H54 (cell line): Measurements from ENCODE around the gene EEF1G.
"Not testable (repeated sequence)": the region's sequence is repeated elsewhere in the genome, so short reads cannot be mapped to it uniquely, and the experiment has no call there.

Experiments used
- DNase-seq: peaks from one replicate; pipeline ENCODE4 v3.0.0; 2011; ENCODE audit warnings: low spot score, mixed read lengths; ENCODE audit not compliant: insufficient read length
- FAIRE-seq: peaks from 3 replicates; lab custom pipeline; 2011; peaks lifted over from hg19 to GRCh38; lab: Jason Lieb, UNC
- POLR2A ChIP-seq: IDR thresholded peaks from 2 replicates; pipeline ENCODE4 v1.6.1; 2011; ENCODE audit warnings: low read depth, mild to moderate bottlenecking, low read length

Gene EEF1G

DNA sequence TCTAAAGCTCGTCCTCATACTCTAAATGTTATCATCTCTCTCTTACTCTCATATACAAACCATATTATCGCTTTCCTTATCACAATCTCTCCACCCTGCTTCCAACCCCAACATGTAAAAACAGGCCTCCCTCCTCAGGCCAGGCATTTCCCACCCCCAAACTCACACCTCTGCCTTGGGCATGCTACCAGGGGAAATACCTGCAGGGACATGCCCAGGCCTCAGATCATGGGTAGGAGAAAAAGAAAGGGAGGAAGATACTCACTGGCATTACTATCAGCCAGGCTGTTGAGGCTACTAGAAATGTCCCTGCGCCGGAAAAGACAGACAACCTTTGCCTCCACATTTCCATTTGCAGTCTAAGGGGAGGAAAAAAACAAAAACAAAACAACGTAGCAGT lies 26.2 kb upstream of the EEF1G start:
- no peak for TF ChIP-seq POLR2A
- FAIRE-seq, result no peak

DNA sequence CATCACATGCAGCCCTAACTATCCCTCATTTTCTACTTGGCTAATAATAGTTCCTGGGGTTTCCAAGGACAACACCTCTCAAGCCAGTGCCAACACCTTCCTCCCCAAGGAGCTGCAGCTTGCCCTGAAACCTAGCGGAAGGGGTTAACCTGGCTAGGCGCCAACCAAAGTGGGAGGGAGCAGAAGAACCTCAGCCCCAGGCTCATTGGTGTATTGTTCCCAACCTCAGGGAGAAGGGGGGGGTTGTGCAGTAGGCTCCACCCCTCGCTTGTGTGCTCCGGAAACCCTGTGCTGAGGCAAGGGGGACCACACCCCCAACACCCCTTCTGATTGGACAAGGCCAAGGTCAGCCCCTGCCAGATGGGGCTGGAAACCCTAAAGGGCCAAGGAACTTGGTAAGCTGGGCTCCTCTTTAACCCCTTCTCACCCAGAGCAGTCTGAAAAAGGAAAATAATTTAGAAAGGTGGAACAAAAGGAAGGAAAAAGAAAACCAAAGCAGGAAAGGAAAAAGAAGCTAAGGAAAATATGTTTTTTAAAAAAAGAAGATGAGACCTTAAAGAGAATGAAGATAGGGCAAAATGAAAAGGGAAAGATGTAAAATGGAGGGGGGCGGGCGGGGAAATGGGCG lies 25.5 kb upstream of the EEF1G start:
- DNase-seq (peak; percentile 96), FAIRE-seq (peak; percentile 53)
- TF ChIP-seq POLR2A, result no peak

More for the DNA sequence above, 26.2 kb upstream of the EEF1G start:
- no peak for DNase-seq

DNA sequence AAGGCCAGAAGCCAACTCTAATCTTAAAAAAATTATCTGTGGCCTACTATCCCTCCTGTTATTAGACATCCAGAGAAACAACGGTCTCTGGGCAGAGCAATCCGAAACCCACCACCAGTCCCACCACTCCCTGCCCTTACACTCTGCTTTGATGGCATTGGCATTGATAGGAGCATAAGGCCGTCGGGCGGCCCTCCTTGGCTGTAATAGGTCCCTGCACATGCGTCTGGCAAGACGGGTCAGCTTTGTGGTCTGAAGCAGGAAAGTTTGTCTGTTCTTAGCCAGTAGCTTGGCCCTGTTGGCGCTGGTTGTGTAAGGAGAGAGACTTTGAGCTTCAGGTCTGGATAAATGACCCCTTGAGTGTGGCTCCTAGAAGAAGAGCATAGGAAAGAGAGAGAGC lies 21.4 kb upstream of the EEF1G start:
- FAIRE-seq, result no peak
- no peak for TF ChIP-seq POLR2A
- DNase-seq, result no peak

DNA sequence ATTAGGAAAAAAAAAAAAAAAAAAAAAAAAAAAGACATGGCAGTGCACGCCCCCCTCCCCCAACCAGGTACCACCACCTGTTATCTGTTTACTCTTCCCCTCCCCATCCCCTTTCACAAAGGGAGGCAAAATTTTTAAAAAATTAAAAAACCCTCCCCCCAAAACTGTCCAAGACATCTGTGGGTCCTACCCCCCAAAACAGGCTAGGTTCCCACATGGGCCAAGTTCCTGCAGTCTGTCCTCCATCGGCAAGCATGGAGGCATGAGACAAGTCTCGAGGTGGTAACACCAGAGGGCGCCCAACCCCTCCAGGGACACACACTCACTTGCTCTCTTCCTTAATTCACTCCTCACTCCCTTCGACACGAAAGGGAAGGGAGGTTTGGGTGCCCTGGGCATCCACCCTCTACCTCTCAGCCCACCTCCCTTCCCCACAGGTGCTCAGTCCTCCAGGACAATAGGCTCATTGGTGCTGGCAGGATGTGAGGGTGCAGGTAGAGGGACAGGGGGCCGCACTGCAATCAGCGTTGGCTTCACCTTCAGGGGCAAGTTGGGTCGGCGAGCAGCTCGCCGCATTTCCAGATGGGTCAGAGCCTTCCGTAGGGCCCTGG lies 19.8 kb upstream of the EEF1G start:
- DNase-seq (peak; percentile 61), FAIRE-seq (no peak)
- TF ChIP-seq POLR2A, result no peak

DNA sequence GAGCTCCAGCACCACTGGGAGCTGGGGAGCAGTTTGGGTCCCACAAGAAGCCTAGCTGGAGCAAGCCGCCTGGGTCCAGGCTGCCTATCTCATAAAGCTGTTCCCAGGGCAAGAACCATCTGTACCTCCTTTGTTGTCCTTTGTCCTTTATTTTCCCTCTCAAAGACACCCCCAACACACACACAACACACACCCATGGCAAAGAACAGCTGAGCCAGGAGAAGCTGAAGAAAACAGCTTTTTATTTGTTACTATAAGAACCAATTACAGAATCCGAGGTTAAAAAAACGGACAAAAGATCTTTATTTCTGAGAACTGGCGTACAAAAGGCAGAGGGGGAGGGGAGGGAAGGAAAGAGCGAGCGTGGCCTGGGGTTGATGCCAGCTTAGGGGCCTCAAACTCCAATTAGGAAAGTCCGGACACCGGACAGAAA lies 19.3 kb upstream of the EEF1G start:
- no peak for FAIRE-seq
- no peak for TF ChIP-seq POLR2A
- DNase-seq, result no peak

DNA sequence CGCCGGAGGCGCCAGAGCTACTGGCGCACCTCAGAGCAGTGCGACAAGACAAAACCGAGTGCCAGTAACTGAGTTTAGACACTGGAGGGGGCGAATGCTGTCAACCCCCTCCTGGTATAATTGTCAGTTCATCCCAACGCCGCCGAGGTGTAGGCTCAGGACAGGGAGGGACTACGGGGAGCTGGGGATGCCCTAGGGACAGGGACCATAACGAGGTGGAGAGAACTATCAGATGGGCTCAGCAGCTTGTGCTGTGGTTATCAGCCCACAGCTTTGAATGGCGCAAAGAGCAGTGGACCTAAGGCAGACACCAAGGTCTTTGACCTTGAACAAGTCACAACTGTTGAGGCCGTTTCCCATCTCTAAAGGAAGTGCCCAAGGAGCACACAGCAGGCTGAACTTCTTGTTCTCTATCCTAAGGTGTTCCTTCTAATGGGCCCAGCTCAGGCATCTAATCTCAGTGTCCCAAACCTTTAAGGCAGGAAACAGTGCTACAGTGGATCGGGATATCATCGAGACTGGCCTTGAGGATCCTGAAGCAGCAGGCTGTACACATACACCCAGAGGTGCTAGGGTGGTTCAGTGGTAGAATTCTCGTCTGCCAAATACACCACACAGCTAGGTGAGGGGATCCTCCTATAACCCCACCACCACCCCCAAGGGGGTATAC lies 18.6 kb upstream of the EEF1G start:
- no peak for TF ChIP-seq POLR2A
- DNase-seq, result no peak
- no peak for FAIRE-seq

DNA sequence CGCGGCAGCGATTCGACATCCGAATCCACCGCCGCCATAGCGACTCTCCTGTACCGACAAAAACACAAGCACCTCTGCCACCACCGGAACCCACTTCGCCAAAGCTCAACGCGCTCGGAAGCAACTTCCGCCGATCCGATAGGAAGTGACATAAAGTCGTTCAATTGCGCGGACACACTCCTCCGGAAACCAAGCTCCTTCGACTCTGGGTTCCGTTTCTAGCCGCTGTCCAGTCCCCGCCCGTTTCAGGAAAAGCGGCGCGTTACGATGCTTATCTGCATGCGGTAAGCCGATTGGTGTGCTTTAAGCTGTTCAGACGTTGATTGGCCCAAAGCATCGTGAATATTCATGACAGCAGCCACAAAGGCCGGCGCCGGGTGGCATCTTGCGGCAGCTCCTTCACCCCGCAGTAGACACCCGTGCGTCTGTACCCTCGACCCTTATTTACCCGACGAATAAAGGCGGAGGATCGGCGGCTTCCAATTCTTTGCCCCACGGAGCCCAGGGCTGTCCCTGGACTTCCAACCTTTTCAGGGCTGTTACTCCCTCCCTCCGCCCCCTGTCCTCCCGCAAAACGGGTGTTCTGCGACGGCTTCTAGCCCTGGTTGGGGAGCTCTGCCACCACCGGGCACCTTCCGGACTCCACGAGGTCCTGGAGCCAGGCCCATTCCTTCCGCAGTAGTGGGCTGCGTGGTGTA lies 17.9 kb upstream of the EEF1G start, which contains the start of gene TUT1:
Gene TUT1 (minus strand): TSS at position 76 of the 698 bp plus-strand sequence. CDS start 38 bp downstream, at position 38.
- peak; percentile 90 for TF ChIP-seq POLR2A
- peak; percentile 81 for FAIRE-seq
- peak; percentile 82 for DNase-seq

DNA sequence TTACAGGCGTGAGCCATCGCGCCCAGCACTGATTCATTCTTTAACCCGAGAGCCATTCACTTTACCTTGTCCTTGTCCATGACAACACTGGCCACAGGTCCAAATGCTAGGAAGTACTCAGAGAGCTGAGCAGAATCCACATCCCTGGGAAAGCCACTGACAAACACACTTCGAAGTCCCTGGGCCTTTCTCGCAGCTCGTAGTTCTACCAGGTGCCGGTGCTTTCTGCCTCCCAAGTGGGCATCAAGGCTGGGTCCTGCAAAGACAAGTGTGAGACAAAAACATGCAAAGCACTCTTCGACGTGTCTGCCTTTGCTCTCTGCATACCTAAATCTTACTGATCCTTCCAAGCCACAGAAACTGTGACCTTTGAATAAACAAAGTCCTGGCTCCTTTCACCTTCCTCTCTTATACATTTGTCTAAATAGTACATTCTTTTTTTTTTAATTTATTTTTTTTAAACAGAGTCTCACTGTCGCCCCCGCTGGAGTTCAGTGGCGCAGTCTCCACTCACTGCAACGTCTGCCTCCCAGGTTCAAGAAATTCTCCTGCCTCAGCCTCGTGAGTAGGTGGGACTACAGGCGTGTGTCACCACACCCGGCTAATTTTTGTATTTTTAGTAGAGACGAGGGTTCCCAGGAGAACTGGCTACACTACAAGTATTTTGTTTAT lies 15.4 kb upstream of the EEF1G start:
- no peak for TF ChIP-seq POLR2A
- DNase-seq, result no peak
- FAIRE-seq, result no peak

DNA sequence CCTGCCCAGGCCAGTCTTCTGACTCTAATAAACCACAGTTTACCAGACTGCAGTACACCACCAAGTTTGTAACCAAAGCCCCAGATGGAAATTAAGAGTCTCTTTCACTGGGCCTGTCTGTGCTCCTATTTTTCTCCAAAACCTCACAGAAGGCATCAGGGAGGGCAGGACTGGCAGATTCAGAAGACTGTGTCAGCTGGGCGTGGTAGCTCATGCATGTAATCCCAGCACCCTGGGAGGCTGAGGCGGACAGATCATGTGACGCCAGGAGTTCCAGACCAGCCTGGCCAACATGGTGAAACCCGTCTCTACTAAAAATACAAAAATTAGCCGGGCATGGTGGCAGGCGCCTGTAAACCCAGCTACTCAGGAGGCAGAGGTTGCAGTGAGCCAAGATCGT lies 11.7 kb upstream of the EEF1G start:
- DNase-seq, FAIRE-seq: not testable (repeated sequence)

DNA sequence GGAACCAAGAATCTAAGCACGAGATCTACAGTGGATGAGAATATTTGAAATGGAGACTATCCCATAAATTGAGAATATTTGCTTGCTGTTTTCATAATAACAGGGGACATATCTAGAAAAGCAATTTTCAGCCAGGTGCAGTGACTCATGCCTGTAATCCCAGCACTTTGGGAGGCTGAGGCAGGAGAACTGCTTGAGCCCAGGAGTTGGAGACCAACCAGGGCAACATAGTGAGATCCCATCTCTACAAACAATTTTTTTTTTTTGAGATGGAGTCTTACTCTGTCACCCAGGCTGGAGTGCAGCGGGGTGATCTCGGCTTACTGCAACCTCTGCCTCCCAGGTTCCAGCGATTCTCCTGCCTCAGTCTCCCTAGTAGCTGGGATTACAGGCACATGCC lies 8.0 kb upstream of the EEF1G start:
- not testable (repeated sequence) for FAIRE-seq, DNase-seq

DNA sequence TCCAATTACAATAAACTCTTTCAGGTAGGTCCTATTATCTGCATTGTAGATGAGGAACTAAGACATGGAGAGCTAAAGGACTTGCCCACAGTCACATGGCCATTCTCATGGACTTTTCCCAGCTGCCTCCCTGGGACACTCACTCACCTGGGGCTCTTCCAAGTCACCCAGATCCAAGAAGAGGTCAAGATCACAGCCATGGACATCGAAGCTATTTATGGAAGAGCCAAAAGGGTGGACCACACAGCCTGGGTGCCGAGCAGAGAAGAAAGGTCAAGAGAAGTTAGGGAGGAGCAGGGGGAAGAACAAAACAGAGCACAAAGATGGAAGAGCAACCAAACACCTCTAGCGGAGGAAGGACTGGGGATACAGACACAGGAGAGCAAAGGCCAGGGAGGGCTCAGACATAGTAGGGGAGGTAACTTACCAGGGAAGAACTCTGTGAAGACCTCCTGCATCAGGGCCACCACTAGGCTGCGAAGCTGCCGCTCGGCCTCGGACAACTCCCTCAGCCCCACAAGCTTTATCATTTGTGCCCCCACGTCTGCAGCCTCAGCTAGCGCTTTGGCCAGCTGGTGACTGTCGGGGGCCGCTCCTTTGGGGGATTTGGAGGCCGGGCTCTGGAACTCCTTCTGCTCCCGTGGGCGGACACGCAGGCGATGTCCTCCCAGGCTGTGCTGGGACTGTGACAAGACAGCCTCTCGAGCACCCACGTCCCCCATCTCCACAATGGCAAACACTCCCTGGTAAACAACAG lies 7.4 kb upstream of the EEF1G start:
- FAIRE-seq (no peak), DNase-seq (no peak)
- TF ChIP-seq POLR2A, result no peak

DNA sequence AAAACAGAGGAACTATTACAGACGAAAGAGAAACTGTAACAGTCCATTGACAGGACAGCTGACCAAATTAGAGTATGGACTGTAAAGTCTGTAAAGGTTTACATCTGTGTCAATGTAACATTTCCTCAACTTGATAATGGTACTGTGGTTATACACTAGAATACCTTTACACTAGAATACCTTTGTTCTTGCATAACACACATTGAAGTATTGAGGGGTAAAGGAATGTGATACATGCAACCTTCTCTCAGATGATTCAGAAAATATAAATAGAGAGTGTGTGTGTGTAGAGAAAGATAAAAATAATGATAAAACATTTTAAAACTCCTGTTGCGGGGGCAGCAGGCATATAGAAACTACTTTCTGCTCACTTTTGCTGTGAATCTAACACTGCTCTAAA lies 5.6 kb upstream of the EEF1G start:
- DNase-seq (no peak), FAIRE-seq (no peak)
- no peak for TF ChIP-seq POLR2A

DNA sequence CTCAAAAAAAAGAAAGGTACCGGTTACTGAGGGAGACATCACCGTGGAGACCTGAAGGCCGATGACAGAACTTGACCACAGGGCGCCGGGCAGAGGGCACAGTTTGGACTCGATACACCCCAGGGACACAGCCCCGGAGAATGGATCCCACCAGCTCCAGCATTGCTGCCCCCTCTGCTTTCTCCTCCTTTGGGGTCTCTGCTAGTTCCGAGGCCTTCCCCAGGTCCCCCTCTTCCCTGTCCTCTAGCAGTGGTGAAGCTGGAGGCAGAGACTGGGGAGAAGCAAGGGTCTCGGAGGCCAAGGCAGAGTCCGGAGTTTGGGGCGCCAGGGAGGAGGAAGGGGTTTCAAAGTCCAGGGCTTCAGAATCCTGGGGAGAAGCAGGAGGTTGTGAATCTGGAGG lies 4.8 kb upstream of the EEF1G start:
- FAIRE-seq (no peak), DNase-seq (no peak)

More for the DNA sequence above, 4.8 kb upstream of the EEF1G start:
- no peak for TF ChIP-seq POLR2A
